HL-60/S4 treated with retinoic acid at 250 ng/mL for 4 days and 3 days (cell line): Measurements from ENCODE around the gene IPO8.
"Not testable (repeated sequence)": the region's sequence is repeated elsewhere in the genome, so short reads cannot be mapped to it uniquely, and the experiment has no call there.

ENCODE experiments used
- in situ Hi-C: fragments of 300-500 bp; cut with MboI; formaldehyde crosslinking; loops from 2 replicates; pipeline ENCODE4 v1.7.0; 2022; ENCODE audit warnings: low sequenced_read_pairs

The IPO8 gene

GRCh38 chr12:30691122-30691879 lies 4.4 kb downstream of the IPO8 start:
- in situ Hi-C loops = no loop called here

DNA sequence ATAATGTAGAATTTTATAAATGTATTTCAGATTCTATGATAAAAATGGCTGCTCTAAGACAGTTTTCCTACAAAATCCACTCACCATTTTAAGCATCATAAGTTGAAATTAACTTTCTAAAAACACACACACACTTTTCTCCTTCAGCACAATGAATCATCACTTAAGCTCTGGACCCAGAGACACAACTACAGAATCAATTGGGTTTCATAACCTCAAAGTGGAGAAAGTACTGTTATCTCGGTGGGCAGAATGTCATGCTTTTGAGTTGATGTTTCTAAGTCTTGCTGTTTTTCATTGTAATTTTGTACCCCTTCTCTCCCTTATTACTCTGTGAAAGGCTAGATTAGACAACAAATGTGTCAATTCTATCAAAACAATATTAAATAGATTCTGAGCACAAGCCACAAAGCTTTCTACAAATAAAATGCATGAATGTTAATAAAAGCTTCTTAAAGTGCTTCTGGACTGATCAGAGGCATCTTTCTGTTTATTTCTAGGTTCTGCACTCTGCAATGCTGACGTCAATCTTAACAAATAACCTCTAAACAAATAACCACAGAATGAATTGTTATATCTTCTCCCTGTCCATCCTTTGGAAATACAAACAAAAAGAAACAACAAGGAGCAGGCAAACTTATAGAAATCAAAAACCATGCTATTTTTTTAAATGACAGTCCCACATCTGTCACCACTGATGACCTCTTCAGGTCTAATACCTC lies 8.2 kb downstream of the IPO8 start:
- in situ Hi-C loops = no loop called here

DNA sequence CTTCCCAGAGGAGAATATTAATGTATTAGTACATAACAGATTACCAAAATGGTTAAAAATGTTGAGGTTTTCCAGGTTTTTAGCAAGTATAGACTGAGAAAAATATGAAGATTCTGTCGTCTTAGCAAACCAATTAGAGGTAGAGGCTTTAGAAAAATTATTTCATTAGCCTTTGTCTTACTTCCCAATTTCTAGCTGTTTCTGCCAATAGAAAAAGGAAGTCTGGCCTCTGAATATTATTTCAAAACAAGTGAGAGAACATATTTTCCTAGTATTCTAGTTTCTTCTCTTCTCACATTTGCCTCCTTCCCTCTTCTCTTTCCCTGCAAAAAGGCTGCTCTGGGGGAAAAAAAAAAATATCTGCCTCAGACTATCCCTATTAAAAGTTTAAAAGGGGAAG lies 16.4 kb downstream of the IPO8 start:
- in situ Hi-C loops = no loop called here

DNA sequence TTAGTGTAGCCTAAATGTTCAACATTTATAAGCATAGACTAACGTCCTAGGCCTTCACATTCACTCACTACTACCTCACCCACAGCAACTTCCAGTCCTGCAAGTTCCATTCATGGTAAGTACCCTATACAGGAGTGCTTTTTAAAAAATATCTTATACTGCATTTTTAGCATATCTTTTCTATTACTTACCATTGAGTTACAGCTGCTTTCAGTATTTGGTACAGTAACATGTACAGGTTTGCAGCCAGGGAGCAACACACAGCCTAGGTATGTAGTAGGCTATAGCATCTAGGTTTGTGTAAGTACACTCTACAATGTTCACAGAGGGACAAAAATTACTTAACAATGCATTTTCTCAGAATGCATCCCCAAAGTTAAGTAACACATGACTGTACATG lies 17.4 kb downstream of the IPO8 start:
- in situ Hi-C loops = no loop called here

DNA sequence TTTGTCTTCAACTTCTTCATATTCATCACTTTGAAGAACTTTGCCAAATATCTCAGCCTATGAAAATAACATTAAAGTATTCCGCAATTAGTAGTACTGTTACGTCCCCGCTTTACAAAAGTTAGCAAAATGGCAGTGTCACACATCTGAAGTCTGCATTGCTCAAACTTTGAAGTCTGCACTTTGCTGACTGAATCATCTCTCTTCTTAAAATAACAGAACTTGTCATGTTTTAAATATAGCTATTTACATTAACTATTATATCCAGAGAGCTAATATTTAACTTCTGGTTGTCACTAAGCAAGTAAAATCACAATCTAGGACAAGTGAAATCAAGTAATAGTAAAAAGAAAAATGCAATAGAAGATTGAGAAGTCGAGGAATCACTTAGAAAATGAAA lies 34.5 kb downstream of the IPO8 start:
- in situ Hi-C loops = no loop called here

- in situ Hi-C loops = no loop called here
Observed at GRCh38 chr12:30652034-30652696, 43.5 kb downstream of the IPO8 start.

- in situ Hi-C loops = no loop called here
Observed at GRCh38 chr12:30646821-30647220, 48.8 kb downstream of the IPO8 start.

DNA sequence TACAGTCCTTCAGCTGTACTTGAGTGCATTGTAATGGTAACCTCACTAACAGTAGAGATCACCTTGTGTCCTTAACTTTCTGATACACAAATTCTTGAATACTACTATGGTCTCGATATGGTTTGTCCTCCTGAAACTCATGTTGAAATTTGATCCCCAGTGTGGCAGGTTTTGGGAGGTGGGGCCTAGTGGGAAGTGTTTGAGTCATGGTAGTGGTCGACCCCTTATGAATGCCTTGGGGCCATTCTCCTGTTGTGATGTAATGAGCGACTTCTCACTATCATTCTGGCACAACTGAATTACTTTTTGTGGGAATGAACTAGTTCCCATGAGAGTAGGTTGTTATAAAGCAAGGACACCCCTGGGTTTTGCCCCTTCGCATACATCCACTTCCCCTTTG lies 52.3 kb downstream of the IPO8 start:
- in situ Hi-C loops = no loop called here

- in situ Hi-C loops = no loop called here
Observed at GRCh38 chr12:30640392-30640791, 55.3 kb downstream of the IPO8 start.

GRCh38 chr12:30635385-30635784 lies 60.3 kb downstream of the IPO8 start:
- in situ Hi-C loops = no loop called here

- in situ Hi-C loops = no loop called here
Observed at GRCh38 chr12:30631740-30632139, 63.9 kb downstream of the IPO8 start.

GRCh38 chr12:30630979-30631285 lies 64.7 kb downstream of the IPO8 start:
- in situ Hi-C loops = no loop called here

GRCh38 chr12:30630076-30630978 lies 65.3 kb downstream of the IPO8 start:
- in situ Hi-C loops = no loop called here

DNA sequence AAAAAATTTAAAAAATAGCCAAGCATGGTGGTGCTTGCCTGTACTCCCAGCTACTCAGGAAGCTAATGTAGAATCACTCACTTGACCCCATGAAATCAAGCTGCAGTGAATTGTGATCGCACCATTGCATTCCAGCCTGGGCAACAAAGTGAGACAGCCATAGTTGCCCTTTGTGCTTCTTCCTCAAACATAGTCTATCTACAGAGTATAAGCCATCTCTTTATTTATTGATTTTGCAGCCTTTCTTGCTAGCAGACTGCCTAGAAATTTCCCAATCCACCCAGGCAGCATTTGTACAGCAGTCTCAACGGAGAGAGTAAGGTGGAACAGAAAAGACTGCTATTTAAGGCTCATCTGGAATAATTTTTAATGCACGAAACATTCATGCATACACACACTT lies 68.8 kb downstream of the IPO8 start:
- in situ Hi-C loops = no loop called here

GRCh38 chr12:30624009-30624408 lies 71.7 kb downstream of the IPO8 start:
- in situ Hi-C loops = no loop called here

DNA sequence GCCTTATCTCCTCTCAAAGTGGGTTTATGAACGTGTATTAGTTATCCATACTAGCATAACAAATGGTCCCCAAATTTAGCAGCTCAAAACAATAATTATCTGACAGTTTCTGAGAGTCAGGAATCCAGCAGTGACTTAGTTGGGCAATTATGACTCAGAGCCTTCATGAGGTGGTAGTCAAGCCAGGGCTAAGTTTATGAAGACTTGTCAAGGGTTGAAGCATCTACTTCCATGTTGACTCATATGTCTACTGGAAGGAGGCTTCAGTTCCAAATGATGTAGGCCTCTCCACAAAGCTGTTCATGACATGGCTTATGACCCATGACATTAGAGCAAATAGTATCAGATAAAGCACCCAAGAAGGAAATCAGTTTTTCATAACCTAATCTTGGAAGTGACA lies 73.2 kb downstream of the IPO8 start:
- in situ Hi-C loops = no loop called here

GRCh38 chr12:30621663-30622241 lies 73.9 kb downstream of the IPO8 start:
- in situ Hi-C loops = not testable (repeated sequence)

DNA sequence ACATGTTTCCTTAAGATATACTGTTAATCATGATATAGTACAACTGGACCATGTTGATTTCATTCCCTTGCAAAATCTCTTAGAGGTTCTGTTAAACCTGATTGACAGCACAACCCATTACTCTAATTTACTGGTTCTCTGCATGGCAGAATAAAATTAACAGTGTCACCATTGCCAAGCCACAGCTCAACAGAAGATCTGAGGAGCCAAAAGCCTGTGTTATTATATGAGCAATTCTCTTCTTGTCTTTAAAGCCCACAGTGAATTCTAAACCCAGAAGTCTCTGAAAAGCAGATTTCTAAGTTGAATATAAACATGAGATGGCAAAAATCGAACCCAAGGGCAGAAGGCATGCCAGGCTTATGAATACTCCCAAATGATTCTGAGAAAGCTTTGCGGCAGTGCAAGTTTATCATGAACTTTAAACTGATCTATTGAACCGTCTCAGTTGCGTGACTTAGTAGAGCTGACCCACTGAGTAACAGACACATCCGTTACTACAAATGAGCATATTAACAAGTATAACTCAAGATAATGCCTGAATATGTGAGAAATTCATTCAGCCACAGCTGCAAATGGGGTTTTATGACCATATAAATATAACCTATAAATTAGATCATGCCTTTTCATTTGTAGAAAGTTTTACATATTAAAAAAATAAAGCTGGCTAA lies 78.2 kb downstream of the IPO8 start:
- in situ Hi-C loops = no loop called here

- in situ Hi-C loops = no loop called here
Observed at GRCh38 chr12:30614031-30614430, 81.6 kb downstream of the IPO8 start.

GRCh38 chr12:30613119-30613830 lies 82.4 kb downstream of the IPO8 start:
- in situ Hi-C loops = no loop called here
